NCI-H345 treated with DMSO at 0.1 percent for 48 hours (cell line): ENCODE results near the gene PRRG4.
"Not testable (repeated sequence)": the region's sequence is repeated elsewhere in the genome, so short reads cannot be mapped to it uniquely, and the experiment has no call there.

ENCODE experiments used
- DNase-seq: peaks from one replicate; lab custom pipeline; 2025; ENCODE audit not compliant: unreplicated experiment; lab: John Stamatoyannopoulos, UW

The PRRG4 gene

DNA sequence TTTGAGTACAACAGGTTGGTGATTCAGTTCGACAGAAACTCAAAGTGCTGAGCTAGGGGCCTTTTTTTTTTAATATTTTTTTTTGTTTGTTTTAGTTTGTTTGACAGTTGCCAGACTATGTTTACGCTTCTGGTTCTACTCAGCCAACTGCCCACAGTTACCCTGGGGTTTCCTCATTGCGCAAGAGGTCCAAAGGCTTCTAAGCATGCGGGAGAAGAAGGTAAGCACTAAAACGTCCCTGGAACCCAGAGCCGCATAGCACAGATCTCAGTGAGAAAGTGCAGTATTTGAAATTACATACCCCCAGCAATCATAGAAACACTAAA, 649 bp downstream of the PRRG4 start:
- DNase-seq, result no peak

DNA sequence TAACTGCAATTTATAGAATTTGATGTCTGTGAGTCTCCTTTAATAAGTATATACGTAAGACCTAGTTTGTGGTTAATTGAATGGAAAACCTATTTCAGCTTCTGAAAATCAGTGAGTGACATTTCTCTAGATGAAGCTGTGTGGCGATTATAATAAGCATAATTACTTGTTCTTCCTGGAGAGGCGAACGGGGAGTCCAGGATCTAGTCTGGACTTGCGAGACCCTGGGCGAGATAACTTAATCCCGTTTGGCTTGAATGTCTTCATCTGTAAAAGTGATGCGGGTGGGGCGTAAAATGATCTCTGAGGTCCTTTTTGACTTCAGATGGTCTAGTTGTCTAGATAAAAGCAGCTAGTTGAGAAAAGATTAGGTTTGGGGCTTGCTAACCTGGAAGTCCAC, 1.1 kb downstream of the PRRG4 start:
- DNase-seq, result no peak

DNA sequence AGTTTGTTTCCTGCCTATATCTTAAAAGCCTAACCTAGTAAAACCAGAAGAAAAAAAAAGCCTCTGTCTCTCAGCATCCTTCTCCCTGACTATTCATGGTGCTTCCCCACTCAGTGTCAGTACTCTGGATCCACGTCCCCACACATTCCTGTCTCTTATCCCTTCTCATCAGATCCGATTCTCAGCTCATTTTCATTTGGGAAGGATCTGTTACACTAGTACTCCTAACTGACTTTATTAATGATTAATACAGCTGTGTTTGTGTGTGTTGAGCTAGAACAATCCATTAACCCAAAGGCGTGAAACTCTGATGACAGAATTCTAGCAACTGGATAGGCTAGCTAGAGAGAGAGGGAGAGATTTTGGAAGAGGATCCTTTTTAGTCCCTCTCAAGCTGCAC, 1.5 kb downstream of the PRRG4 start:
- DNase-seq, result no peak

DNA sequence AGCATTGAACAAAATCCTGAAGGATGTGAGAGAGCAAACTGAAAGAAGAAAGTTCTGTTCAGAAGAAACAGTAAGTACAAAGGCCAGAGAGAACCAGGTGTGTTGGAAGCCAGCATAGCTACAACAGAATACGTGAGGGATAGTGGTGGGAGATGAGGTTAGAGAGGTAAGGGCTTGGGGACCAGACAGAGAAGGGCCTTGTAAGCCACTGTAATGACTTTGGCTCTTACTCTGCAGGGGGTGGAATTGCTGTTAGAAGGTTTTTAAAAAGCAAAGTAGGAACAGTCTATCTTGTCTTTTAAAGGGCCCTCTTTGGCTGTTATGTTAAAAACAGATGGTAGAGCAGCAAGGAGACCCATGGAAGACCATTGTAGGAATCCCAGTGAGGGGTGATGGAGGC, 4.2 kb downstream of the PRRG4 start:
- DNase-seq, result no peak

DNA sequence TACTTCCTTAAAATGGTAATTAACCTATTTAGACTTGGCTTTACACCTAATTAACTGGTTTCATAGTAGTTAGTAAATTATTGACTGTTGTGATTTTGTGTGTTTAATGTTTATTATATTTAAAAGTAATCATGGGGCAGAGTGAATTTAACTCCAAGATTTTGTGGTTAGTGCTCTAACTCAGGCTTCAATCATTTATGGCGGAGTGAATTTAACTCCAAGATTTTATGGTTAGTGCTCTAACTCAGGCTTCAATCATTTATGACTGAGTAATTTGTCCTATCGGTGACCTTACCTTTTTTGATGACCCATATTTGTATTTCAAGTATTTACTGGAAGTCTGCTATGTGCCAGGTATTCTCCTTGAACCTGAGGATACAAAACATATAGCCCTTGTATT, 7.2 kb downstream of the PRRG4 start:
- no peak for DNase-seq

DNA sequence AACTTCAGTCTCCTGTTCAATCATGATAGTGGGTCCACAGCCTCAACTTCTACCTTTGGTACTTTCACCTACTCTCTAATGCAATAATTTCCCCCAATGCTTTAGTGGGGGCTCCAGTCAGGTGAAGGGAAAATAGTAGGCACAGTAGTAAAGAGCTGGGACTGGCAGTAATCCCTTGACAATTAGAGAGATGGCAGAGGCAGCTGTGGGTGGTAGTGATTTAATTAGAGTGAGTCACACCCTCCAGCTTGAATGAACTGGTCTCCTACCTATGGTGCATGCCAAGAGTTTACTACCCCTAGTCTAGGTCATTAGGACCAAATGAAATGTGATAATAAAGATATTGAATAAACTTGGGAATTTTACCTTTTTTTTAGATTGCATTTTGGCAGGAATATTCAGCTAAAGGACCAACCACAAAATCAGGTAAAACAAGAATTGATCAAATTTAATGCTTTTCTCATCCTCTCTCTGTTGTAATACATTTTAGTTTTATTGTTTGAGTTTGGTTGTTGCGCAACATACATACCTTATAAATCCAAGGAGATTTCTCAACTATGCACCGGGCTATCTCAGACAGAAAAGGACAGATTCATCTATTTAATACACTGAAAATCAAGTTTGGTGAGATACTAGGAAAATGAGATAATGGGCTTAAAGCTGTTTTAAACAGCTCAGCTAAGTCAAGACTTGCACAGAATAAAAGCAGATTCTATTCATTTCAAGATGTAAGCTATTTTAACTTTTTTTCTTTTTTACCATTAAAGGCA, 9.0 kb downstream of the PRRG4 start:
- DNase-seq, result no peak

DNA sequence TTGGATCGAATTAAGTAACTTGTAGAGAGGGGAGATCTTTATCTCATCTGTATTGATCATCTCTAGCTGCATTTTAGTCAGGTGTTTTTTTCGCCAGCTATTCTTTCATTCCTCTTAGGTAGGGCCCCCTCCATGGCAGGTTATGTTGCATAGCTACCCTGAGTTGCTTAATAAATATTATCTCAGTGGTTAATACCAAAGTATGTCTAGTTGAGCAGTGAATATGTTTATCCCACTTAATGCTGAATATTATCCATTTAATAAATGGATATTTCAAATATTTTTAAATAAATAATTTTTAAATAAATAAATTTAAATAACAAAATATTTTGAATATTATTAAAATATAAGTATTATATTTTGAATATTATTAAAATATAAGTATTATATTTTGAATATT, 9.6 kb downstream of the PRRG4 start:
- no peak for DNase-seq

DNA sequence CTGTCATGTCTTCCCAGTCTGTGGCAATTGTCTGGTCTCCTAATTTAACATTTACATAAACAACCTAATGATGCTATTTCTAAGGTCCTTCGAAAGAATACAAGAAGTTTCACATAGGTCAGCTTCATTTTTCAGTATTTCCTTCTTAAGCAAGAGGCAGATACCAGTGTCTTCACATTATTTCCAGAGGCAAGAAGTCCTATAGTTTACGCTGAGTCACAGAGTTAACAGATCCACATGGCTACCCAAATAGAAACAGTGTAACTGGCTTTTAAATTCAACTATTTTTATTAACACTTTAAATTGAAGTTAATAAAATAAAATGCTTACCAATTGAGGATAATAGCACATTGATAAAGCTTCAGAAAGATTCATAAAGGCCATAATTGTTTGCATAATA, 10.9 kb downstream of the PRRG4 start:
- DNase-seq, result no peak

DNA sequence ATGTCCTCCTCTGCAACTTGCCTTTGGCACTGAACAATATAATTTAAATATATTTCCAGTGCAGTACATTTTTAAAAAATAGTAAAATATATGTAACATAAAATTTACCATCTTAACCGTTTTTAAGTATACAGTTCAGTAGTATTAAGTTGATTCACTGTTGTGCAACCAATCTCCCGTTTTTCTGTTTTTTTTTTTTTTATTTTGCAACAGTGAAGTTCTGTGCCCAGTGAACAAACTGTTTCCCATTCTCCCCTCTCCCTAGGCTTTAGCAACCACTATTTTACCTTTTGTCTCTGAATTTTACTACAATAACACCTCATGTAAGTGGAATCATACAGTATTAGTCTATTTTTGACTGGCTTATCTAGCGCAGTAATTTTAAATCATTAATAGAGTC, 13.8 kb downstream of the PRRG4 start:
- DNase-seq, result no peak

DNA sequence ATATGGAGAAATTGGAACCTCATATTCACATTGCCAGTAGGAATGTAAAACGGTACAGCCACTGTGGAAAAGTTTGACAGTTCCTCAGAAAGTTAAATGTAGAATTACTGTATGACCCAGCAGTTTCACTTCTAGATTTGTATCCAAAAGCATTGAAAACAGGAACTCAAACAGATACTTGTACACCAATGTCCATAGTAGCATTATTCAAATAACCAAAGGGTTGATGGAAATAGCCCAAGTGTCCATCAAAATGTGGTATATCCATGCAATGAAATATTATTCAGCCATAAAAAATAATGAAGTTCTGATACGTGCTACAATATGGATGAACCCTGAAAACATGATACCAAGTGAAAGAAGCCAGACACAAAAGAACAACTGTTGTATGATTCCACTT, 17.8 kb downstream of the PRRG4 start:
- DNase-seq, result no peak

DNA sequence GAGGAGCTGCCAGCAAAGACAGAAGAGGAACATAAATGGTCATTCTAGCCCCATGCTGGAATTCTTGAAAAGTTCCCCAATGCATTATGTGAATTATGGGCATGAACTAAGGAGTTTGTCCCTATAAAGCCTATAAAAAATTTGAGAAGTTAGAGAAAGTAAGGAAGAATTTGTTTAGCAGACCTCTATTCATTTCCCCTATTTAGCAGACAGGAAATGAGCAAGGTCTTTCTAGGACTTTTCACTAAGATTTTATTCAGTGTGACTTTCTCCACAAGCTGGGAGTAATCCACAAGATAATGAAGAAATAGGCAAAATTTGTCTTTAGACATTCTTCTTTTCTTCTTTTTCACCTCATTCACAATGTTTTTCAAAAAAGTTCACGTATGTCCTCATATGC, 20.0 kb downstream of the PRRG4 start:
- DNase-seq, result no peak

DNA sequence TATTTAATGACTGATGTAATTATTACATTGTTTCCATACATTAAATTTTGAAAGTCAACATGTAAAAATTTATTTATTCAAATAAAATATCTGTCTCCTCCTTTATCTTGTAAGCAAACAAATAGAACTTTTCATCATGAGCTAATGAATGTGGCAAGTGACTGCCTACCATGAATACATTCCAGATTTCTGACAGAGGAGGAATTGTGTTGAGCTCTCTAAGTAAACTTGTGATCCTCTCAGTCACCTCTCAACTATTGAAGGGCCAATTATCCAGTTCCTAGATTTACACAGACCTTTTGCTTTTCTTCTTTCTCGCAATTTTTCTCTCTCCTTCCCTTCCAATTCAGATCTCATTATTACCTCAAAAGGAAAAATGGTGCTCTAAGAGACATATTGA, 21.5 kb downstream of the PRRG4 start:
- DNase-seq, result no peak

DNA sequence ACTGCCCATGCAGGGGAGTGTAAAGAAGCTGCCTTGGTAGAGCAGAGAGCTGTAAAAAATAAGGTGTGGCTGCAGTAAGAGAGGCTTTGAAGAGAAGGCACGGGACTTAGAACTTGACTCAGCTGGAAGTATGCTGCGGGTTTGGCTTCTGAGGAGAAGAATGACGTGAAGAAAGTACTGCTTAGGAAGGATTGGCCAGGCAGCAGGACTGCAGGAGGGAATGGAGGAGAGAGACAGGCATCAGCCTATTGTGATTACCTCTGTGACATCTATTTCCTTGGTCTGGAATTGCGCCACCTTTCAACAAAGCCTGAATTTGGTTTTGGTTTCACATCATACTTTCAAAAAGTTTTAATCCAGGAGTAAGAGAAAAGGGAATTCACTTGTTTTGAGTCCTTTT, 22.5 kb downstream of the PRRG4 start:
- no peak for DNase-seq

DNA sequence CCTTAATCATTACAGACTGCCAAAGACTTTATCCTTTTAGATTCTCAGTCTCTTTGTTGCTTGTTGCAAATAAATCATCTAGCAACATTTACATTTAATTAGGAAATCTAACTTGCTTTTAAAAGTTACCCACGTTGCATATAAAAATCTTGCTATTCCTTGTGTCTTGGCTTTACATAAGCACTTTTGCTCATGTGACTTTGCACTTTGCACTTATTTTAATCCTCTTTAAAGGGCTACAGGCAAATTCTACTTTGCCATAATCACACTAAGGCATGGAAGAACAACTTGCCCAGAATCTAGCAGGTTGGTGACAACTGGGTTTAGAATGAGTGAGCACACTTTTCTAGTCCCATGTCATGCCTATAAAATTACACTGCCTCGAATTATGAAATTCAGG, 25.9 kb downstream of the PRRG4 start:
- no peak for DNase-seq

DNA sequence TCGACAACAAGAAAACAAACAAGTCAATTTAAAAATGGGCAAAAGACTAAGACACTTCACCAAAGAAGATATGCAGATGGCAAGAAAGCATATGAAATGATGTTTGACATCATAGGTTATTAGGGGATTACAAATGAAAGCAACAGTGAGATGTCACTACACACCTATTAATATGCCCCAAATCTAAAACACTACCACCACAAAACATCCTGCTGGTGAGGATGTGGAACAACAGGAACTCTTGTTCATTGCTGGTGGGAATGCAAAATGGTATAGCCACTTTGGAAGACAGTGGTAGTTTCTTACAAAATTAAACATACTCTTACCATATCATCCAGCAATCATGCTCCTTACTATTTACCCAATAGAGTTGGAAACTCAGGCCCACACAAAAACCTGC, 29.0 kb downstream of the PRRG4 start:
- no peak for DNase-seq

DNA sequence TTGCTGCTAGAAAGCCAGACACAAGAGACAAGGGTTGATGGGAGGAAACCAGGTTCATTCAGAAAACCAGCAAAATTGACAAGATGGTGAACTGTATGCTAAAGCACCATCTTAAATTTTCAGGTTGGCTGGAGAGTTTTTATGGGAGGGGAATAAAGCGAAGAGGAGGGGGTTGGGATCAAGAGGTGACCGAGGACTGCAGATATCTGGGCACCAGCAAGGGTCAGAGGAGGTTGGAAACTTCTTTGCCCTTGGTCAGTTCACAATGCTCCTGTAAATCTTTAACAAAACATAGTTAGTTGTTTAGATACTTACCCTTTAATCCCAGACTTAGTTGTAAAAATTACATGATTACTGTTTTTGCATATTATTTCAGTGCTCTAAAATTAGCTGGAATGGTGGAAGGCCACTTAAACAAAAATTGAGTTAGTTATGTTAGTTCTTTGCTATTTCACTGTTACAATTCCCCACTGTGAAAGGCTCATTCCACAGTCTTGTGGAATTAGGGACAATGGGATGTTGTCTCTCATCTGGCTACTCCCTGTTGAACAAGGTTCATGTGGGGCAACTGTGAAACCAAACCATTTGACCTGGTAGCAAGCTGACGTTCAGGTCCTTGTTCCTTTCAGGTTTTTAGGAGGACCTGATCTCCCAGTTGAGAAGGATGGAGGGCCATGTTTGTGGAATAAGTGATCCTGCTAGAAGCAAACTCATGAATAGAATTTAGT, 32.3 kb downstream of the PRRG4 start:
- DNase-seq, result no peak

DNA sequence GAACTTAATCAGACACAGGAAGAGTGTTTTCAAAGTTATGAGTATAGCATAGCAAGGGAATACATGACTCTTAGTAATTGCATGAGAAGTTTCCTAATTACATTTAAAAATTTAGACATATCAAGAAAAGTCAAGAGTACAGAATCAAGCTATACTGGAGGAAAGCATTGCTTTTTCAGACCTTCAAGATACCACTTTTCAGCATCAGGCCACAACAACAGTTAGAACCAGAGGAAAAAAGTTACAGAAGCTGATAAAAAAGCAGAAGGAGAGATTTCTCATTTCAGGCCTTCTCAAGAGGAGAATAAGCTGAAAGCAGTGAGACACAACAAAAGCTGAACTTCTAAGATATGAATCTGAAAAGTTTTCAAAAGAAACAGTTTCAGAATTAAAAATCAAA, 34.8 kb downstream of the PRRG4 start:
- no peak for DNase-seq

DNA sequence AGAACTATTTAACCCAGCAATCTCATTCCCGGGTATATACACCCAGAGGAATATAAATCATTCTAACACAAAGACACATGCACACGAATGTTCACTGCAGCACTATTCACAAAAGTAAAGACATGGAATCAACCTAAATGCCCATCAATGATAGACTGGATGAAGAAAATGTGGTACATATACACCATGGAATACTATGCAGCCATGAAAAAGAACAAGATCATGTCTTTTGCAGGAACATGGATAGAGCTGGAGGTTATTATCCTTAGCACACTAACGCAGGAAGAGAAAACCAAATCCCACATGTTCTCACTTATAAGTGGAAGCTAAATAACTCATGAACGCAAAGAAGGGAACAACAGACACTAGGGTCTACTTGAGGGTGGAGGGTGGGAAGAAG, 39.0 kb downstream of the PRRG4 start:
- DNase-seq, result not testable (repeated sequence)

DNA sequence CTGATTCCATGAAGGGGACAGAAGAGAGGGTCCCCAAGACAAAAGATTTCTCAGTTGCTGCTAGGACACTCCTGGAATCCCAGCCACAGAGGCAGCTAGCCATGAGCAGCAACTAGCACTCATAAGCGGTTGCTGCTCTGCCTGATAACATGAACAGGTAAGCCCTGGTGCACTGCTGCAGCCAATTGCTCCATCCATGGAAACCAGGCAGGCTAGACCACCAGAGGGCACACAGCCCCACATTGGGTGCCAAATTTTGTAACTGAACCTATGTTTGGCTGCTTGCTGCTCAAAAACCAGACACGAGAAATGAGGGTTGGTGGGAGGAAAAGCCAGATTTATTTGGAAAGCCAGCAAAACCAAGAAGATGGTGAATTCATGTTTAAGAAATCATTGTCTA, 40.9 kb downstream of the PRRG4 start:
- DNase-seq, result peak; percentile 17

DNA sequence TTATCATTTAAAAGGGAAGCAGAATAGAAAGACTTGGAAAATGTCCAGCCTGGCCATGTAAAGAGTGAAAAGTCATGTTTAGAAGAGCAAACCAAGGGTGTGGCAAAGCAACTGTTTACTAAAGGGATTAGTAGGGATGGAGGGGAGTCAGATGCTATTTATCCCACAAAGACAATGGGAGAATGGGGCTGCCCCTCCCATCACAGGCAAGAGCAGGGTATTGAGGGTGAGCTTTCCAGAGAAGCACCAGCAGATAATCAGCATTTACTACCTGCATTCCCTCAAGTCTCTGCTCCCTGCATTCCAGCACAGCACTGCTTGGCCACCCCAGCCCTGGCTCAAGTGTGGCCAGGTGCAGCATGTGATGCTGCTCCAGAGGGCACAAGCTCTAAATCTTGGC, 44.4 kb downstream of the PRRG4 start:
- peak; percentile 87 for DNase-seq

DNA sequence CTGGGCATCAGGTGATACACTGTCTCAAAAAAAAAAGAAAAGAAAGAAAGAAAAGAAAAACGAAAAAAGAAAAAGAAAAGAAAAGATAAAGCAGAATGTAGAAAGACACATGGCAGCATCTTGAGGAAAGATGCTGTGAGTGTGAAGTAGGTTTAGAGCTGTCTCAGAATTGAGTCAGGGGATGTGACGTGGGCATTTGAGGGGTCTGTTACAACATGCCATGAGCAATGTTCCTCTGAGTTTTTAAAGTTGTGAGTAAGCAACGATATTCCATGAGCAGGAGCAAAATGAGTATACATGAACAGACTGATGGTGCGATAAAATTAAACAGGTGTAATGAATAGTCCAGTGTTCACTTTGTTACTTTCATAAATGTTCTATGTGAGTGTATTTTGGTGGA, 51.6 kb downstream of the PRRG4 start:
- no peak for DNase-seq

DNA sequence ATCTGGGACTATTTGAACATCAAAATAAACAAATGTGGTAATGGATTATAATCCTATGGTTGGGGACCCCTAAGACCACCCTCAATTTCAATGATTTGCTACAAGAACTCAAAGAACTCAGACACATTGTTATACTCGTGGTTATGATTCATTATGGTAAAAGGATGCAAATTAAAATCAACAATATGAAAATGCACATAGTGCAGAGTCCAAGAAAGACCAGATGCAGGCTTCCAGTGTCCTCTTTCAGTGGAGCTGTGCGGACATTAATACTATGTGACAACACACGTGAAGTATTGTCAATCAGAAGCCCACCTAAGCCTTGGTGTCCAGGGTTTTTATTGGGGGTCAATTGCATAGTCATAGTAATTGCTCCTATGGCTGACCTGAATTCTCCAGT, 53.7 kb downstream of the PRRG4 start:
- no peak for DNase-seq

DNA sequence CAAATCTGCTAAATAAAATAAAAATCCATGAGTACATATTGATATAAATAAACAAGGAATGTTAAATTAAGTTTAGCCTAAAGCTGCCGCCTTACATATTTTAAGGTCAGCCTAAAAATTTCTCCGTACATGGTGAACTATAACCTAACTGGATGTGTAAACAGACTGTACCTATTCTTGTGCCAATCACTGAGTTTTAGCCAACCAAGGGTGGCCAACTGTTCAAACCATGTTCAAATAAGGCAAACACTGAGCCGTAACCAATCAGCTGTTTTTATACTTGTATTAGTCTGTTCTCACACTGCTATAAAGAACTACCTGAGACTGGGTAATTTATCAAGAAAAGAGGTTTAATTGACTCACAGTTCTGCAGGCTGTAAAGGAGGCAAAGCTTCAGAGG, 54.3 kb downstream of the PRRG4 start:
- DNase-seq, result no peak
